Measurements from ENCODE around the gene SH2D4B. TPM values are rescaled to one million over a fixed set of nuclear protein-coding genes. Genes with fewer than 3 reads are reported as not detected.
A peak's percentile ranks its signal among the peaks of the same experiment; 100 is the strongest.

SH2D4B gene
- total and polyA plus RNA-seq, 2 of the 13 experiments (the other 11 are each of a cell fraction or from before 2014, with no cell fraction given), result not detected

DNA sequence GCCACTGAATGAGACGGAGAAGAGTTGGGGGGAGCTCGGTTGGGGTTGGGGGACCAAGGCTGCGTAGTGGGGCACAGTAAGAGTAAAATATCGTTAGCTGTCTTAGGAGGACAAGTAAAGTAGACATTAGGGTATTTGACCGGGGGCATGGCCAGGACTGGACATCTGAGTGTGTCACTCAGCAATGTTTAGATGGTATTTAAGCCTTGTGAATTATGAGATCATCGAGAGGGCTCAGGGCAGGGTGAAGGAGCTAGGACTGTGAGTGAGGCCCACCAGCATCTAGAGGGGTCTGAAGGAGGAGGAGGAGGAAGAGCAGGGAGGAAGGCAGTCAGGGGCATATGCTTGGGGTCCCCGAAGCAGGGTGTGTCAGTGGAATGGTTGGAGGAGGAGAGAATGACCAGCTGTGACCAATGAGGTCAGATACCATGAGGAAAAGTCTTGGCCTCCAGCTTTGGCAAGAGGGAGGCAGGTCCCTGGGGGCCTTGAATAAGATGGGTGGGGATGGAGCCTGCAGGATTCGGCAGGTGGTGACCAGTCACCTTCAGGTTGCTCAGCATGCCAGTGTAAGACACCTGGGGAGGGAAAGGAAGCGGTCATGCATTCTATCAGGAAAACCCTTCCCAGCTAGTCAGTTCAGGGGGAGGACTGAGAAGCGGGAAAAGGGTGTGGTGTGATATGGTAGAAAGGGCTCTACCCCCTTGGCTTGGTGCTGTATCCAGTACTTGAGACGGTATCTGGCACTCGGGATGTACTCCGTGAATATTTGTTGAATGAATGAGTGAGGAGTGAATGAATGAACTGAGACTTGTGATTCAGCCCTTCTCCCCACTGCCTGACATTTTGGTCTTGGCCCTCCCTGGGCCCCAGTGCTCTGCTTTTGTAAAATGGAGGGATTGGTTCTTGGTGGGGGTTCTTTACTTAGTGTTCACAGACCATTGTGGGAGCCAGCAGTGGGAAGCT is 34.8 kb upstream of the SH2D4B start (continued):
- TF ChIP-seq GFI1 (CRISPR knock-in tag; IDR thresholded peaks at IDR 0.05; ENCODE audit: borderline replicate concordance), result no peak
- no peak for TF ChIP-seq SMAD3 (CRISPR knock-in tag; IDR thresholded peaks at IDR 0.05)
- no peak for TF ChIP-seq U2AF1 (optimal IDR thresholded peaks at IDR 0.05; ENCODE audit: low read depth, low read length)
- TF ChIP-seq, protein P1, sequence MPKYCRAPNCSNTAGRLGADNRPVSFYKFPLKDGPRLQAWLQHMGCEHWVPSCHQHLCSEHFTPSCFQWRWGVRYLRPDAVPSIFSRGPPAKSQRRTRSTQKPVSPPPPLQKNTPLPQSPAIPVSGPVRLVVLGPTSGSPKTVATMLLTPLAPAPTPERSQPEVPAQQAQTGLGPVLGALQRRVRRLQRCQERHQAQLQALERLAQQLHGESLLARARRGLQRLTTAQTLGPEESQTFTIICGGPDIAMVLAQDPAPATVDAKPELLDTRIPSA (CRISPR knock-in tag; IDR thresholded peaks at IDR 0.05; ENCODE audit: borderline replicate concordance), result no peak

DNA sequence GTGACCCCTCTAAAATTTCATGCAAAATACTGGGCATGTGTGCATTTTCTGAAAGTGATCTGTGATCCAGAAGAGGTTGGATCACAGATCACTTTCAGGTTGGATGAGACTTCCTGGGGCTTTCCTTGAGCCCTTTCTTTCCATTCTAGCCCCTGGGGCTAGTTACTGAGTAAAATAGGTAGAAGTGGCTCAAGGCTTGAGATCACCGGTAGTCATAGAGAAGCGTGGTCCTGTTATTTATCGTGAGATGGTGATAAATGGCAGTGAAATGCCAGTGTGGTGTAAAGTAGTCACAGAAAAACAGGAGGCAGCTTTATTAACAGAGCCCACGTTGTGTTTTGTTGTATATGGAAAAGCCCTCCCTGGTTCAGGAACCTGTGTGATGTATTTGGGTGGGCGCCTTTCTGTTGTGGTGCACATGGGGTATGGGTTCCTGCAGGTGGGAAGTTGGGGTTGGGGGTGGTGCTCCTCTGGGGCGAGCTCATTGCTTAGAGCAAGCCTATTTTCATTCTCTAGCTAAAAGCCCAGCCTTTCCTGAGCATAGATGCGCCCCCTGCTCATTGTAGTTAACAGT is 34.0 kb upstream of the SH2D4B start:
- FAIRE-seq (no peak), DNase-seq (ENCODE audit: low spot score) (no peak), ATAC-seq (no peak)
- peaks cover 5 to 11% of the 10 kb centered on the region in 2 experiments; a peak in 4 of 5 replicates for H3K36me3 ChIP-seq (replicated peaks in 1 of 2; ENCODE audit: control insufficient read depth in 1 of 2, insufficient read depth in 2 of 2, low read length in 2 of 2)
- WGBS (ENCODE audit: low lambda C conversion rate), result 86% methylated on average over 4 of the region's 7 CpGs
- no TSS peak for BruUV-seq (replicated peaks)
- CTCF ChIA-PET (ENCODE audit: low intra/inter-chr PET ratio, low total read pairs), result interaction anchor here (3.2 kb wide), 1 partner anchor 59 kb away, joined by 65 read pairs; no protein-coding TSS in a partner anchor
- peaks cover 59% of the 10 kb centered on the region for H3K79me2 ChIP-seq (ENCODE audit: insufficient read depth, low read length)
- H3K27ac ChIP-seq (ENCODE audit: extremely low read length, insufficient read depth, low read length), result peak overlapping the region; percentile 58
- no peaks in the 10 kb centered on the region for H3K27me3 ChIP-seq (ENCODE audit: control insufficient read depth in 1 of 2, insufficient read depth in 2 of 2, low read length in 2 of 2)
- H2AFZ ChIP-seq (ENCODE audit: low read length), result no peak overlapping the region
- peaks cover 10% of the 10 kb centered on the region; the same call in 1 of the 2 replicates for H4K20me1 ChIP-seq (ENCODE audit: insufficient read depth, low read length)
- H3K4me3 ChIP-seq (replicated peaks in 1 of 3; ENCODE audit: insufficient read depth in 1 of 3, low read depth in 2 of 3, low read length in 3 of 3), result no peak overlapping the region
- intact Hi-C loops (cut with micrococcal nuclease; ENCODE audit: unreplicated experiment), result loop anchor here (2.0 kb wide), 1 partner anchor 121 kb away; no protein-coding TSS in a partner anchor
- no peaks in the 10 kb centered on the region for H3K9me3 ChIP-seq (ENCODE audit: low read length)
- no peak overlapping the region; the same call in 1 of the 2 replicates for H3K4me2 ChIP-seq (ENCODE audit: low read depth, low read length)
- POLR2A ChIA-PET, result interaction anchor here (1.5 to 3.9 kb wide), 7 partner anchors 11 to 96 kb away, joined by 3 to 58 read pairs (median 18); partner anchors contain the start of gene PRXL2A
- no peak overlapping the region for H3K9ac ChIP-seq (ENCODE audit: insufficient read depth, low read depth, low read length)
- in situ Hi-C loops (cut with HindIII; ENCODE audit: extremely low pct_ligation_motif_present, low pct_unique_long_range_greater_than_20kb), result loop anchor here (5.0 to 25.0 kb wide), 2 partner anchors 46 to 241 kb away; no protein-coding TSS in a partner anchor
- peaks cover 90% of the 10 kb centered on the region for H3K4me1 ChIP-seq (ENCODE audit: insufficient read depth, low read length)
- TF ChIP-seq ZNF430 (CRISPR knock-in tag; IDR thresholded peaks at IDR 0.05) (no peak), TAF1 (CRISPR knock-in tag; IDR thresholded peaks at IDR 0.05) (no peak), TBP (CRISPR knock-in tag; IDR thresholded peaks at IDR 0.05) (no peak), FOXM1 (CRISPR knock-in tag; IDR thresholded peaks at IDR 0.05) (no peak), JUNB (CRISPR knock-in tag; IDR thresholded peaks at IDR 0.05; ENCODE audit: borderline replicate concordance) (no peak), NBN (conservative IDR thresholded peaks at IDR 0.05) (no peak), CREM (IDR thresholded peaks at IDR 0.05) (no peak), CREM (CRISPR knock-in tag; IDR thresholded peaks at IDR 0.05) (no peak), ZNF296 (CRISPR knock-in tag; conservative IDR thresholded peaks at IDR 0.05) (no peak)
- TF ChIP-seq, protein P2, sequence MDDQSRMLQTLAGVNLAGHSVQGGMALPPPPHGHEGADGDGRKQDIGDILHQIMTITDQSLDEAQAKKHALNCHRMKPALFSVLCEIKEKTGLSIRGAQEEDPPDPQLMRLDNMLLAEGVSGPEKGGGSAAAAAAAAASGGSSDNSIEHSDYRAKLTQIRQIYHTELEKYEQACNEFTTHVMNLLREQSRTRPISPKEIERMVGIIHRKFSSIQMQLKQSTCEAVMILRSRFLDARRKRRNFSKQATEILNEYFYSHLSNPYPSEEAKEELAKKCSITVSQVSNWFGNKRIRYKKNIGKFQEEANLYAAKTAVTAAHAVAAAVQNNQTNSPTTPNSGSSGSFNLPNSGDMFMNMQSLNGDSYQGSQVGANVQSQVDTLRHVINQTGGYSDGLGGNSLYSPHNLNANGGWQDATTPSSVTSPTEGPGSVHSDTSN (CRISPR knock-in tag; IDR thresholded peaks at IDR 0.05; ENCODE audit: borderline replicate concordance), result no peak
- TF ChIP-seq, protein P3, sequence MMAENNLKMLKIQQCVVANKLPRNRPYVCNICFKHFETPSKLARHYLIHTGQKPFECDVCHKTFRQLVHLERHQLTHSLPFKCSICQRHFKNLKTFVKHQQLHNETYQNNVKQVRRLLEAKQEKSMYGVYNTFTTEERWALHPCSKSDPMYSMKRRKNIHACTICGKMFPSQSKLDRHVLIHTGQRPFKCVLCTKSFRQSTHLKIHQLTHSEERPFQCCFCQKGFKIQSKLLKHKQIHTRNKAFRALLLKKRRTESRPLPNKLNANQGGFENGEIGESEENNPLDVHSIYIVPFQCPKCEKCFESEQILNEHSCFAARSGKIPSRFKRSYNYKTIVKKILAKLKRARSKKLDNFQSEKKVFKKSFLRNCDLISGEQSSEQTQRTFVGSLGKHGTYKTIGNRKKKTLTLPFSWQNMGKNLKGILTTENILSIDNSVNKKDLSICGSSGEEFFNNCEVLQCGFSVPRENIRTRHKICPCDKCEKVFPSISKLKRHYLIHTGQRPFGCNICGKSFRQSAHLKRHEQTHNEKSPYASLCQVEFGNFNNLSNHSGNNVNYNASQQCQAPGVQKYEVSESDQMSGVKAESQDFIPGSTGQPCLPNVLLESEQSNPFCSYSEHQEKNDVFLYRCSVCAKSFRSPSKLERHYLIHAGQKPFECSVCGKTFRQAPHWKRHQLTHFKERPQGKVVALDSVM (CRISPR knock-in tag; IDR thresholded peaks at IDR 0.05), result no peak

Measured in HepG2 (cell line).